Stimulated activated CD4-positive, alpha-beta T cell treated with anti-CD3 and anti-CD28 coated beads, Interleukin-4, amount 100 ng/mL, for 4 hours (primary cell): ENCODE data around the gene KIF13A.
"Not testable (repeated sequence)": the region's sequence is repeated elsewhere in the genome, so short reads cannot be mapped to it uniquely, and the experiment has no call there.

Experiments used
- DNase-seq, 2 experiments: peaks; one replicate each; pipeline ENCODE4 v3.0.0-alpha.2; 2020

KIF13A gene

DNA sequence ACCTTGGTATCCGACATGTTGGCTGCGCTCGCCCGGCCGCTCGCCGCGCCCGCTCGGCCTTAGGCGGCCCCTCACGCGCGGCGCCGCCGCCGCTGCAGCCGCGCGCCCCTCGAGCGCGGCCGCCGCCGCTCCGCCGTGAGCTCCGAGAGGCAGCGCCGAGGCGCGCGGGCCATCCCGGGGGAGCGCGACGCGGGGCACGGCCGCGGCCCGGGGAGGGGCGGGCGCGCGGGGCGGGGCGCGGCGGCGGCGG lies at the start of gene KIF13A:
TSS of gene KIF13A (minus strand) at position 189 of the 250 bp plus-strand sequence. CDS start at position 17, 172 bp downstream.
- no peak for DNase-seq

DNA sequence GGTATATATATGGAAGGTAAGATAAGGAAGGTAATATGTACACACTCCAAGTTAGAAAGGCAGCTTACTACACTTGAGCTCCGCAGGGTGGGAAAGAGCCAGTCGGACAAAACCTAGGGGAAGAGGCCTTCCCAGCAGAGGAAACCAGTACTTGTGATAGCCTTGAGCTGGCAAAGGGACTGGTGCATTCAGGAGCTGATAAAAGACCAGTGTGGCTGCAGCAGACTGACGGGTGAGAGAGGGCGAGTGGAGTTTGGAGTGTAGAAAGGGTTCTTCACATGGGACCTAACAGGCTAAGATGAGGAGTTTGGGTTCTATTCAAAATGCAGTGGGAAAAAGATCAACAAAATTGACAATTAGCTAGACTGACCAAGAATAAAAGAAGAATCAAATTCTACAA lies 49.3 kb upstream of the KIF13A start:
- DNase-seq: no peak

DNA sequence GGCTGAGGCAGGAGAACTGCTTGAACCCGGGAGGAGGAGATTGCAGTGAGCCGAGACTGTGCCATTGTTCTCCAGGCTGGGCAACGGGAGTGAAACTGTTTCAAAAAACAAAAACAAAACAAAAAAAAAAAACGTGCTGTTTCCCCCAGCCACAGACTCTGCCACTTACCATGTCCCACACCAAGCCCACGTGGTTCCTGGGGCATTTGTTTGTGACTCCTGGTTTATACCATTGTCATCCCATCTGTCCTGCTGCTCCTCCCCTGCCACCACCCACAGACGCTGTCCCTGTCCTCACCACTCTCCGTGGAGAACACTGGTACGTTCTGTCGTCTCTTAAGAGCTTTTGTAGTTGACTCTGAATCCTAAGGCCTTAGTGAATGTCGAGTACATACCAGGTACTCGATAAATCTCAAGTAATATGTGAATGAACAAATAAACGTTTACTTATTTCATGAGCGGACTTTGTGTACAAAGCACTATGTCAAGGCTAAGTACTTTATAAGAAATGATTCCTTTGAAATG lies 48.0 kb upstream of the KIF13A start:
- DNase-seq: no peak

DNA sequence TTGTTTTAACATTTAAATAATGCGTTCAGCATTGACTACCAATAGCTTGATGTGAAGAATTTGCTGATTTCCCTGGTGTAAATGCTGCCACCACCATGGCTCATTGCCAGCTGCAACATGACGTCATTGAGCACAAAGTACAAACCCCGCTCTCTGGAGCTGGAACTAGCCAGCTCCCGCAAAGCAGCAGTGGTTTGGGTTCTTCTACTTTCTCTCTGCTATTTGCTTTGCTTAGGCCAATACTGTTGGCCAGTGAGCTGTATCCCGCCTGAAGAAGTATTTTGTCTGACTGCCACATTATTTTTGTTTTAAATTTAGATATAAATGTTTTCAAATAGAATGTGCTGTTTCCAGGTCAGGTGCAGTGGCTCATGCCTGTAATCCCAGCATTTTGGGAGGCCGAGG lies 47.4 kb upstream of the KIF13A start:
- no peak for DNase-seq

DNA sequence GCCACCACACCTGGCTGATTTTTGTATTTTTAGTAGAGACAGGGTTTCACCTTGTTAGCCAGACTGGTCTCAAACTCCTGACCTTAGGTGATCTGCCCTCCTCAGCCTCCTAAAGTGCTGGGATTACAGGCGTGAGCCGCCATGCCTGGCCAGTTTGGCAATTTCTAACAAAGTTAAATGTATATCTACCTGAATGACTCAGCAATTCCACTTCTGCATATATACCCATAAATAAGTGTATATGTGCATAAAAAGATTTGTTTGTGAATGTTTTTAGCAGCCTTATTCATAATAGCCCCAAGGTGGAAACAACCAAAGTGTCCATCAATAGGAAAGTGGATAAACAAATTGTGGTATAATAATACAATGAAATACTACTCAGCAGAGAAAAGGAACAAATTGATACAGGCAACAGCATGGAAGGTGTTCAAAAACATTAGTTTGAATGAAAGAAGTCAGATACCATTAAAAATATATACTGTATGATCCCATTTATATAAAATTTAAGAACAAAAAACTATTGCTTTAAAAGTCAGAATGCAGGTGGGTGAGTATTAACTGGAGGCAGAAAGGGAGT lies 44.3 kb upstream of the KIF13A start:
- DNase-seq: no peak

DNA sequence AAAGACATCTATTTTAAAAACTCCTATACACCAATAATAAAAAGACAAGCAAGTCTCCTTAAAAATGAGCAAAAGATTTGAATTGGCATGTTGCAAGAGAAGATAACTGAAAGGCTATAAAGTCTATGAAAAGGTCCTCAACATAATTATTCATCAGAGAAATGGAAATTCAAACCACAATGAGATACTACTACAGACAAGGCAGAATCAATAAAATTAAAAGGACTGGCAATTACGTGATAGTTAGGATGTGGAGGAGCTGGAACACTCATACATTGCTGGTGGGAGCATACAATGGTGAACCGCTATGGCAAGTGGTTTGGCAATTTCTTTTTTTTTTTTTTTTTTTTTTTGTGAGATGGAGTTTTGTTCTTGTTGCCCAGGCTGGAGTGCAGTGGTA lies 43.8 kb upstream of the KIF13A start:
- DNase-seq: no peak

DNA sequence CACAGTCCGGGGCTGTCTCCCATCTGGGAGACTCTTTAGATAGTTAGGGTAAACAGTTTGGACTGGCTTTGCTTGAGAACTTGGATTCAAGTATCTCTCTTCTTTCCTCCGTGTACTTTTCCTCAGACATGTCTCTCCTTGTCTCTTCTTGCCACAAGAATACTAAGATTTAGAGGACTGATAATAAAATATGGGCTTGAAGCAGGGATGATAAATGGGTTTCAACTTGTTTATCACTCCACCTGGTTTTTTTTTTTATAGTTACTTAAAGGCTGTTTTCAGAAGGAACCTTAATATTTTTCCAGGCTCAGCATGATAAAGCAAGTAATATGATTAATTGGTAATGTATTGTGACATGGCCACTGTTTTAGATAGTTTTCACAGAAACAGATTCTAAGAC lies 40.9 kb upstream of the KIF13A start:
- no peak for DNase-seq

DNA sequence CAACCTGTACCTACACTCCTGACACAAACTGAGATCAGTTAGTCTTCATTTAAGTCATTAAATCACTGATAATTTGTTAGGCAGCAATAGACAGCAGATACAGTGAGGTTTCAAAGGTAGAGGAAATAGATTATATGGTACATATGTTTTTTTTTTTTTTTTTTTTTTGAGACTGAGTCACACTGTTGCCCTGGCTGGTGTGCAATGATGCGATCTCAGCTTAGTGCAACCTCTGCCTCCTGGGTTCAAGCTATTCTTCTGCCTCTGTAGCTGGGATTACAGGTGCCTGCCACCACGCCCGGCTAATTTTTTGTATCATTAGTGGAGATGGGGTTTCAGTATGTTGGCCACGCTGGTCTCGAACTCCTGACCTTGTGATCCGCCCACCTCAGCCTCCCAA lies 38.2 kb upstream of the KIF13A start:
- no peak for DNase-seq

DNA sequence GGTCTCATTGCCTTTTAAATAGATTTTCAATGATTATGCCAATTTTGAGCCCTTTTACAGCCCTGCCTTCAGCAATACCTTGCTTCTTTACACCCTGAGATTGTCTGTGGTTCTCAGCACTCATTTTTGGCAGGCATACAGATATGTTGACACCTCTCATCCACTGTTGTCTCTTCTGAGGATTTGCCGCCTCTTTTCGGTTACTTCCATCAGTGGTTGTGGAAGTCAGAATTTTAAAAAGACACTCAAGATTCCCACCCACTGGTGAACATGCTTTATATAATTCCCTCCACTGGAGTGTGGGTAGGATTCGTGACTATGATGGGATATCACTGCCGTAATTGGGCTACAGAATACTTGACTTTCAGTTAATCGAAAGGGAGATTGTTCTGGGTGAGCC lies 37.4 kb upstream of the KIF13A start:
- DNase-seq: no peak

DNA sequence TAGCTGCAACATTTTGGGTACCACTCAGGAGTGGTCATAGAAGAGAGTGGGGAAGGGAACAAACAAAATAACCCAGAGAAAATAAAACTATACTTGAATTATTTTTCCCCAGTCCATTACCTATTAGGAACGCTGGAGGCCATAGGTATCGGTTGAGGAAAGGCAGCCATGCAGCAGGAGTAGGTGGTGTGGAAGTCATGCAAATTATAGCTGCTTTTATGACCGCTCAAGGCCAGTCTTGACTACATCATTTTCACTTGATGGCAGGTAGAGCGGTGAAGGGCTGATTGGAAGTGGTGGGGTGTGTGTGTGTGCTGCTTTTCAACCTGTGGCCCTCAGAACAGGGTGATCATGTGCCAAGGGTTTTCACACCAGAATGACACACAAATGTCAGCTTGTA lies 36.5 kb upstream of the KIF13A start:
- no peak for DNase-seq

DNA sequence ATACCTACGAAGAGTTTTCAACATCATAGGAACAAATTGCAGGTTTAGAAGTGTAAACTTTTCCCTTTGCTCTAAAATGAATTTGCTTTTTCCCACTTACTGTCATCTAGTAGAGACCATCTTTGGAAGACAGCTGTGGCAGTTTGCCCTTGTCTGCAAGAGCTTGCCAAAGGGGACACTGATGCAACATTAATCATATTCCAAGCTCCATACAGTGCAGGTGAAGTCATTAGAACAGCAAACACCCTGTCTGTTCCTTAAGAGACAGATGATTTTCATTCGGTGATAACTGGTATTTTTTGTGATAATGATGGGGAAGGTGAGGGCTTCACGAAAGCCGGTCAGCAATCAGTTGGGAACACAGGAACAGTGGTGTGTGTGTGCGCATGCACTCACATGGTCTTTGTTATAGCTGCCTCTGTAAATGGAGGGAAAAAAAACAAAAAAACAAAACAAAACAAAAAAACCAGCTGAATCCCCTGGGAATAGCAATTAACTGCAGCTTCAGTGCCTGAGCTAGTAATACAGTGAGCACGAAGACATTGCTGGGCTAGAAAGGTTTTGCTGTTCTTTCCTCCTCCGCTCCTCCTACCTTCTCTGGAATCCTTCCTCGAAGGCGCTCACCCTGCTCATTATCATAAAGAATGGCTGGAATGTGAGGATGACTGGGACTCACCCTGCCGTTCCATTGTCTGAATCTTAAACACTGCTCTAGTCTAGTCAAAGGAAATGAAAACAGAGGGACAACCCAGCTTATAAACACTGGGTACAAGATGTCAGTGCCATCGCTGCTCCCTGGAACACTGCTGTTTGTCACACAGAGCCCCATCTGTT lies 35.2 kb upstream of the KIF13A start:
- no peak for DNase-seq

DNA sequence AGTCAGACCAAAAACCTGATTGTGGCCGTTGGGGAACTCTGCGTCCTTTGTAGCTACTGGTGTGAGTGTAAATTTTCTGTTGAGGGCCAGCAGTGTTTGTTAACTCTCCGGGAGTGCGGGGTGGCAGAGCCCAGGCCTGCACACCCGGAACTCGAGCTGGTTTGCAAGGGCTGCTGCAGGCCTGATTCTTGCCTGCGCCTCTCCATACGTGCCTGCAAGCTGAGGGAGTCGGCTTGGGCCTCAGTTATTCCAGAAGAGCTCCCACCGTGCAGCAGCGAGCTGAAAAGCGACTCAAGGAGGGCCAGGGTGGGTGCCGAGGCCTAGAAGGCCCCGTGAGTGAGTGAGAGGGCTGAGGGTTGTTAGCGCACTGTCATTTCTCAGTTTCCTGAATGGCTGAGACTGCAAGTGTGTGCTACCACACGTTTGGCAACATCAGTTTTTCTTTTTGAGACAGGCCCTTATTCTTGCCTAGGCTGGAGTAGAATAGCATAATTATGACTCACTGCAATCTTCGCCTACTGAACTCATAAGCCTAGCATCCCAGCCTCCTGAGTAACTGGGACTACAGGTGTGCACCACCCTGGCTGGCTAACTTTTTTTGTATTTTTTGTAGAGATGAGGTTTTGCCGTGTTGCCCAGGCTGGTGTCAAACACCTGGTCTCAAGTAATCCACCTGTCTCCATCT lies 33.9 kb upstream of the KIF13A start:
- no peak for DNase-seq

DNA sequence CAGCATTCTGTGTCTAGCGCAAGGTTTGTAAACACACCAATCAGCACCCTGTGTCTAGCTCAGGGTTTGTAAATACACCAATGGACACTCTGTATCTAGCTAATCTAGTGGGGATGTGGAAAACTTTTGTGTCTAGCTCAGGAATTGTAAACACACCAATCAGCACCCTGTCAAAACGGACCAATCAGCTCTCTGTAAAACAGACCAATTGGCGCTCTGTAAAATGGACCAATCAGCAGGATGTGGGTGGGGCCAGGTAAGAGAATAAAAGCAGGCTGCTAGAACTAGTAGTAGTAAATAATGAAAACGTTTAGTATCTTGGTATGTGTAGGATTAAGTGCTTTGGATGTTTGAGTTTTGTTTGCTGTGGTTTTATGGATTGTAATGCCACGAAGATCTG lies 33.1 kb upstream of the KIF13A start:
- DNase-seq: not testable (repeated sequence)

DNA sequence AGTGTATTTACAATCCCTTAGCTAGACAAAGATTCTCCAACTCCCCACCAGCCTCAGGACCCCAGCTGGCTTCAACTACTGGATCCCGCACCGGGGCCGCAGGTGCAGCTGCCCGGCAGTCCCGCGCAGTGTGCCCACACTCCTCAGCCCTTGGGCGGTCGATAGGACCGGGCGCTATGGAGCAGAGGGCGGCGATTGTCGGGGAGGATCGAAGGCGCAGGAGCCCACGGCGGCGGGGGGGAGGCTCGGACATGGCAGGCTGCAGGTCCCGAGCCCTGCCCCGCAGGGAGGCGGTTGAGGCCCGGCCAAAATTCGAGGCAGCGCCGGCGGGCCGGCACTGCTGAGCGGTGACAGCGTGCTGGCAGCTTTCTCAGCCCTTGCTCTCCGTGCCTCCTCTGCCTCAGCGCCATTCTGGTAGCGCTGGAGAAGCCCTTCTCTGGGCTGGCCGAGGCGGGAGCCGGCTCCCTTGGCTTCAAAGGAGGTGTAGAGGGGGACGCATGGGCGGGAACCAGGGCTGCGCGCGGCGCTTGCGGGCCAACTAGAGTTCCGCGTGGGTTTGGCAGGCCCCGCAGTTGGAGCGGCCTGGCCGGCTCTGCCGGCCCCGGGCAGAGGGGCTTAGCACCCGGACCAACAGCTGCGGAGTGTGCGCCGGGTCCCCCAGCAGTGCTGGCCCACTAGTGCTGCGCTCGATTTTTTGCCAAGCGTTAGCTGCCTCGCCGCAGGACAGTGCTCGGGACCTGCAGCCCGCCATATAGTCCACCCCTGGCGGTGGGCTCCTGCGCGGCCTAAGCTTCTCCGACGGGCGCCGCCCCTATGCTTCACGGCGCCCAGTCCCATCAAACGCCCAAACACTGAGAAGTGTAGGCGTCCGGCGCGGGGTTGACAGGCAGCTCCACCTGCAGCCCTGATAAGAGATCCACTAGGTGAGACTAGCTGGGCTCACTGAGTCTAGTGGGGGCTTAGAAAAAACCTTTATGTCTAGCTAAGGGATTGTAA lies 32.4 kb upstream of the KIF13A start:
- DNase-seq: no peak

DNA sequence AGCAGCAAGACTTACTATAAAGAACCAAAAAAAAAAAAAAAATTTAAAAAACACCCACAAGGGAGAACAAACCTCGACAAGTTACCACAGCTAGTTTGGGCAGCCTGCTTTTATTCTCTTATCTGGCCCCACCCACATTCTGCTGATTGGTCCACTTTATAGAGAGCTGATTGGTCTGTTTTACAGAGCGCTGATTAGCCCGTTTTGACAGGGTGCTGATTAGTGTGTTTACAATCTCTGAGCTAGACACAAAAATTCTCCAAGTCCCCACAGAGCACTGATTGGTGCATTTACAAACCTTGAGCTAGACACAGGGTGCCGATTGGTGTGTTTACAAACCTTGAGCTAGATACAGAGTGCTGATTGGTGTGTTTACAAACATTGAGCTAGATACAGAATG lies 31.7 kb upstream of the KIF13A start:
- not testable (repeated sequence) for DNase-seq

DNA sequence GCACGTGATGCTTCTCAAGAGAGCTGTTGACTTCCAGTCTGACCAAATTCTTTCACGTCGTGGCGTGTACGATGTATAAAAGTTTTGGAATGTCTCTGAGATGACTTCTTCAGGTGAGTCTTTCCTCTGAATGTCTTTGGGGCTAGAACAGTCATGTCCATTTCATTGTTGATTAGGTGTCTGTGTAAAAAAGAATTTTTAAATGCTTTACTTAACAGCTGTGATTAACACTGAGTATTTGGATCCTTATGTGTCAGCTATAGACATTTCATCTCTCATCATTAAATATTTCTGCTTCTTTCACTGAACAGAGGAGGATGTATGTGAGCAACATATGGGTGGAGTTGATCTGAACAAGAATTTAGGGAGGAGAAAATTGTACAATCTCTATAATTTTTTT lies 29.3 kb upstream of the KIF13A start:
- no peak for DNase-seq

DNA sequence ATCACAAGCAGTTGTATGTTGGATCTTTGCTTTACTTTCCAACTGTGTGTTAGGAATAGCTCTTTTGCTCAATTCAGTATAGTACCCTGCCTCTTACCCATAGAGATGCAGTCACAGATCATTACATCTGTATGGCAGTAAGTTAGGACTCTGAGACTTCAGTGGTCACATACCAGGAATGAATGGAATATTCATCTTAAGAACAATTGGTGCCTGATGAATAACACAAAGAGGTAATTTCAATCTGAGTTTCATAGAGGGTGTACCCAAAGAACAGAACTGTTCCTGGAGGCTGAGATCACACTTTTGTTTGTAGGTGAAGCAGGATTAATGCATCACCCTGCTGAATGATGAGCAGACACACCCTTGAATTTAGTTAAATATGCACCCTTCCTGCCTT lies 28.7 kb upstream of the KIF13A start:
- no peak for DNase-seq

DNA sequence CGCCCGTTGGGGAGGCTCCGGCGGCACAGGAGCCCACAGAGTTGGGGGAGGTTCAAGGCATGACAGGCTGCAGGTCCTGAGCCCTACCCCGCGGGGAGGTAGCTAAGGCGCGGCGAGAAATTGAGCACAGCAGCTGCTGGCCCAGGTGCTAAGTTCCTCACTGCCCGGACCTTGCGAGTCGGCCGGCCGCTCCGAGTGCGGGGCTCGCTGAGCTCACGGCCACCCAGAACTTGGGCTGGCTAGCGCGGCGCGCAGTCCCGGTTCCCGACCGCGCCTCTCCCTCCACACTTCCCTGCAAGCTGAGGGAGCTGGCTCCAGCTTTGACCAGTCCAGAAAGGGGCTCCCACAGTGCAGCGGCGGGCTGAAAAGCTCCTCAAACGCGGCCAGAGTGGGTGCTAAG lies 23.9 kb upstream of the KIF13A start:
- no peak for DNase-seq

DNA sequence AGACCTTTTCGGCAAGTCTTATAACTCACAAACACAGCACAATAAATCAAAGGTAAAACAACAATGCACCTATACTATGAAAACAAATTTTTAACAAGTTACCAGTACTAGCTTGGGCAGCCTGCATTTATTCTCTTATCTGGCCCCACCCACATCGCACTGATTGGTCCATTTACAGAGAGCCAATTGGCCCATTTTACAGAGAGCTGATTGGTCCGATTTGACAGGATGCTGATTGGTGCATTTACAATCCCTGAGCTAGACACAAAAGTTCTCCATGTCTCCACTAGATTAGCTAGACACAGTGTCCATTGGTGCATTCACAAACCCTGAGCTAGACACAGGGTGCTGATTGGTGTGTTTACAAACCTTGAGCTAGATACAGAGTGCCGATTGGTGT lies 23.1 kb upstream of the KIF13A start:
- not testable (repeated sequence) for DNase-seq

DNA sequence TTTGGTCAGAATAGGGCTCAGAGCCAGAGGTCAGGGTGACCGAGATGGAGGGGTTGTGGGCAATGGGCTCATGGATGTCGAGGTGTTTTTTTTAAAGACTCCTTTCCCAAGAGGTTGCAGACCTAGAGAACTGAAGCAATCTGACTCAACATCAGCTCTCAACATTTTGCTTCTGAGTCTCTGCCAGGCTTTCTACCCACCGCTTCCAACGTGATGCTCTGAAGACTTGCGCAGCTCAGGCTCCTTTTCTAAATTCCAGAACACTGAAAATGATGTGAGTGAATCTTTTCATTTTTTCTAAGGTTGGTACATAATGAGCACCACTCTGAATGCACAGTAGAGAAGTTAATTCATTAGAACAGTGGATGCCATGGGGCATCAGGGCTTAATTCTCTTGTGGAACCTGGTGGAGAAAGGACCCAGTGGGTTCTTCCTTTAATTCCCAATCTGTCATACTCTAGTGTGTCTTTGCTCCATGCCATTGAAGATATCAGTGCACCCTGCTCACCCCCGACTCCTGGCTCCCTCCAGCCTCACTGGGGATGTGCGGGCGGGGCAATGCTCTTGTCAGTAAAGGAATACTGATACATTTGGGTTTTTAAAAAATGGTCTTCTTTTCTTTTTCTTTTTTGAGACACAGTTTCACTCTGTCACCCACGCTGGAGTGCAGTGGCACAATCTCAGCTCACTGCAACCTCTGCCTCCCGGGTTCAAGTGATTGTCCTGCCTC lies 17.0 kb upstream of the KIF13A start:
- no peak for DNase-seq

DNA sequence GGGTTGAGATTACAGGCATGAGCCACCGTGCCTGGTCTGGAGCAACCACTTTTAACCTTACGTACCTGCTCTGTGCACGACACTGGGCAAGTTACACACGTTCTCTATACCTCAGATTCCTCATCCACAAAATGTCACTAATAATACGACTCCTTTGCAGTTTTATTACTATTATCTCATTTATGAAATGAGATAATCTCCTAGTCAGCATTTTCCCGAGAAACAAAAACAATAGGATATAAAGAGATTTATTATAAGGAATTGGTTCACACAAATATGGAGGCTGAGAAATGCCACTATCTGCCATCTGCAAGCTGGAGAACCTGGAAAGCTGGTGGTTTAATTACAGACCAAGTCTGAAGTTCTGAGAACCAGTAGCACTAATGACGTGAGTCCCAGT lies 12.0 kb upstream of the KIF13A start:
- no peak for DNase-seq

DNA sequence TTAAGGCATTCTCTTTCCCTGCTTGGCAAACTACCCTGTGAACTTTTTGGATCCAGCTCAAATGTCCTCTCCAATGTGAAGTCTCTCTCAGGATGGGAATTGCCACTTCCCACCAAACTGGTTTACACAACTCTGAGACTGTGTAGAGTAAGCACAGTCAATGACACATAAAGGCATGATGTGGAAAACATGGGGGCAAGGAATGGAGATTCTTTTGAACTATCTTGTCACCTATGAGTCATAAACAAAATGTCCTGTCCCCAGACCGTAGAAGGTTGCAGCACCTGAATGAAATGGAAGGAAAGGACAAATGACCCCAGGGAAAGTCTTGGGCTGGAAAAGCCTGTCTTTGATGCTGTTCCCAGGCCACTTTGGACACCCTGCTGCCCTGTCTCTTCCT lies 11.0 kb upstream of the KIF13A start:
- DNase-seq: no peak
